GM23338 (cell line): ENCODE data around the gene RRBP1. TPM values are rescaled to one million over a fixed set of nuclear protein-coding genes. Genes with fewer than 3 reads are reported as not detected.
A peak's percentile ranks its signal among the peaks of the same experiment; 100 is the strongest.

Experiments used
- ATAC-seq: fragments of 200-7000 bp; cut with Tn5 transposase; 3 replicates; pipeline ENCODE4 v1.9.1; 2020
- DNase-seq: peaks from one replicate; pipeline ENCODE4 v3.0.0-alpha.2; 2015; ENCODE audit warnings: low spot score
- H2AFZ ChIP-seq: fragments of 200-600 bp; sonication (generic); 2 replicates; pipeline ENCODE4 v1.8.0; 2016; ENCODE audit warnings: antibody characterized with exemption, mild to moderate bottlenecking, moderate library complexity
- H3F3A ChIP-seq: fragments of 200-600 bp; sonication (generic); replicated peaks from 2 replicates; pipeline ENCODE4 v1.8.0; 2017; ENCODE audit warnings: antibody characterized with exemption, mixed run types, low read depth
- H3K27ac ChIP-seq: fragments of 200-600 bp; sonication (generic); 2 replicates; pipeline ENCODE4 v1.6.1; 2016; ENCODE audit warnings: low read depth
- H3K27me3 ChIP-seq: fragments of 200-600 bp; sonication (generic); 2 replicates; pipeline ENCODE4 v1.8.0; 2016; ENCODE audit warnings: mild to moderate bottlenecking, mixed run types, moderate library complexity; ENCODE audit not compliant: insufficient read depth
- H3K36me3 ChIP-seq: fragments of 200-600 bp; sonication (generic); 2 replicates; pipeline ENCODE4 v1.8.0; 2016; ENCODE audit warnings: mild to moderate bottlenecking; ENCODE audit not compliant: insufficient read depth
- H3K4me1 ChIP-seq: fragments of 200-600 bp; sonication (generic); 2 replicates; pipeline ENCODE4 v1.8.0; 2016; ENCODE audit warnings: mild to moderate bottlenecking, moderate library complexity; ENCODE audit not compliant: insufficient read depth
- H3K4me2 ChIP-seq: fragments of 200-600 bp; sonication (generic); 2 replicates; pipeline ENCODE4 v1.7.1; 2017; ENCODE audit warnings: mixed run types
- H3K4me3 ChIP-seq: fragments of 200-600 bp; sonication (generic); 2 replicates; pipeline ENCODE4 v1.6.1; 2016; ENCODE audit warnings: mixed run types
- H3K79me2 ChIP-seq: fragments of 200-600 bp; sonication (generic); replicated peaks from 2 replicates; pipeline ENCODE4 v1.8.0; 2017; ENCODE audit warnings: mild to moderate bottlenecking; ENCODE audit not compliant: insufficient read depth
- H3K9me2 ChIP-seq: fragments of 200-600 bp; sonication (generic); 2 replicates; pipeline ENCODE4 v1.8.0; 2017; ENCODE audit not compliant: insufficient read depth
- H4K20me1 ChIP-seq: fragments of 200-600 bp; sonication (generic); replicated peaks from 2 replicates; pipeline ENCODE4 v1.8.0; 2017; ENCODE audit warnings: mild to moderate bottlenecking; ENCODE audit not compliant: insufficient read depth
- H3K27ac Mint-ChIP-seq: 2 replicates; pipeline ENCODE4 v1.8.0; 2020; ENCODE audit warnings: inconsistent platforms, mild to moderate bottlenecking, moderate library complexity, mixed read lengths
- H3K27me3 Mint-ChIP-seq: 3 replicates; pipeline ENCODE4 v1.8.0; 2022; ENCODE audit warnings: low read depth, mild to moderate bottlenecking, moderate library complexity, mixed read lengths, inconsistent platforms; ENCODE audit not compliant: insufficient read depth, poor library complexity
- H3K36me3 Mint-ChIP-seq: 3 replicates; pipeline ENCODE4 v1.8.0; 2021; ENCODE audit warnings: low read depth, mild to moderate bottlenecking, inconsistent platforms, moderate library complexity, mixed read lengths
- H3K4me1 Mint-ChIP-seq: 3 replicates; pipeline ENCODE4 v1.8.0; 2020; ENCODE audit warnings: mild to moderate bottlenecking, inconsistent platforms, mixed read lengths
- H3K4me3 Mint-ChIP-seq: 3 replicates; pipeline ENCODE4 v1.8.0; 2021; ENCODE audit warnings: moderate library complexity, mild to moderate bottlenecking, inconsistent platforms, mixed read lengths
- H3K9me3 Mint-ChIP-seq: 3 replicates; pipeline ENCODE4 v1.8.0; 2020; ENCODE audit warnings: moderate library complexity, mild to moderate bottlenecking, inconsistent platforms, mixed read lengths
- CREB1 ChIP-seq: fragments of 250-450 bp; sonication (Bioruptor Pico); IDR thresholded peaks from 2 replicates; pipeline ENCODE4 v1.5.0; 2020; ENCODE audit warnings: low read depth, mild to moderate bottlenecking, moderate library complexity
- CTCF ChIP-seq, 2 experiments: fragments of 200-600 bp in 1 of 2; sonication (generic) in 1 of 2; conservative IDR thresholded peaks; 2 replicates each; pipeline versions ENCODE4 v1.5.1 to v1.6.1; 2016 to 2017; ENCODE audit warnings: antibody characterized with exemption in 2 of 2, low read depth in 2 of 2, mild to moderate bottlenecking in 2 of 2, moderate library complexity in 1 of 2
- ETS1 ChIP-seq: IDR thresholded peaks from 2 replicates; pipeline ENCODE4 v1.6.1; 2016; ENCODE audit warnings: antibody characterized with exemption
- EZH2 ChIP-seq: fragments of 200-600 bp; sonication (generic); IDR thresholded peaks from one replicate; pipeline ENCODE4 v1.8.0; 2017; ENCODE audit warnings: antibody characterized with exemption, mild to moderate bottlenecking, low read depth; ENCODE audit not compliant: unreplicated experiment
- EZH2phosphoT487 ChIP-seq: fragments of 200-600 bp; sonication (generic); IDR thresholded peaks from one replicate; pipeline ENCODE4 v1.8.1; 2018; ENCODE audit warnings: antibody characterized with exemption; ENCODE audit not compliant: unreplicated experiment
- JUNB ChIP-seq: IDR thresholded peaks from one replicate; pipeline ENCODE4 v1.6.1; 2016; ENCODE audit warnings: antibody characterized with exemption; ENCODE audit not compliant: unreplicated experiment
- NANOG ChIP-seq: IDR thresholded peaks from 2 replicates; pipeline ENCODE4 v1.6.1; 2016; ENCODE audit warnings: antibody characterized with exemption, borderline replicate concordance
- POLR2AphosphoS5 ChIP-seq: IDR thresholded peaks from 2 replicates; pipeline ENCODE4 v1.6.1; 2016; ENCODE audit warnings: antibody characterized with exemption, low read depth
- REST ChIP-seq: IDR thresholded peaks from one replicate; pipeline ENCODE4 v1.6.1; 2018; ENCODE audit warnings: antibody characterized with exemption; ENCODE audit not compliant: unreplicated experiment
- STAT1 ChIP-seq: IDR thresholded peaks from one replicate; pipeline ENCODE4 v1.6.1; 2016; ENCODE audit warnings: antibody characterized with exemption; ENCODE audit not compliant: unreplicated experiment
- ZNF114 ChIP-seq: fragments of 250-450 bp; sonication (Bioruptor Pico); IDR thresholded peaks from 2 replicates; pipeline ENCODE4 v1.5.0; 2020; ENCODE audit warnings: mild to moderate bottlenecking, moderate library complexity
- ZNF331 ChIP-seq: fragments of 250-450 bp; sonication (Bioruptor Pico); IDR thresholded peaks from 2 replicates; pipeline ENCODE4 v1.5.0; 2020; ENCODE audit warnings: low read depth, mild to moderate bottlenecking, moderate library complexity
- ZNF462 ChIP-seq: fragments of 250-450 bp; sonication (Bioruptor Pico); IDR thresholded peaks from 2 replicates; pipeline ENCODE4 v1.5.0; 2020; ENCODE audit warnings: mild to moderate bottlenecking, moderate library complexity
- polyA plus RNA-seq: library from polyadenylated mRNA; unstranded; fragments of >200 nt; fragmentation: Nextera tagmentation; extraction: Ambion mirVana; gene quantifications from 2 replicates; pipeline ENCODE4 v1.2.1, GENCODE V29; 2016
- total RNA-seq: library from RNA; depleted of rRNA; stranded (reverse); fragments of >200 nt; shearing (Covaris generic); gene quantifications from 2 replicates; pipeline ENCODE4 v1.2.3, GENCODE V29; 2014

RRBP1 gene
- total and polyA plus RNA-seq, 2 experiments from 2014 or later, result 105 to 113 TPM

- H3K36me3 ChIP-seq, result no peaks in the 10 kb centered on the region
- peaks cover 31% of the 10 kb centered on the region for H3K79me2 ChIP-seq
- H3K4me1 Mint-ChIP-seq, result peaks cover 32% of the 10 kb centered on the region
- H3K27ac ChIP-seq, result peak overlapping the region; percentile 61
- peak overlapping the region; percentile 57; the same call in 1 of the 2 replicates for H2AFZ ChIP-seq
- peak overlapping the region; percentile 76 for H3K4me2 ChIP-seq
- DNase-seq (no peak), ATAC-seq (no peak)
- peak overlapping the region; percentile 55 for H3K4me3 ChIP-seq
- H3K27me3 Mint-ChIP-seq, result peaks cover 12% of the 10 kb centered on the region
- TF ChIP-seq REST, result no peak
- TF ChIP-seq CREB1, result no peak
- no peak for TF ChIP-seq EZH2
- TF ChIP-seq ZNF114 (CRISPR knock-in tag), result no peak
- no peak for TF ChIP-seq ZNF462
- no peak for TF ChIP-seq ETS1
- TF ChIP-seq NANOG, result no peak
- TF ChIP-seq JUNB, result no peak
- no peak for TF ChIP-seq CTCF (conservative IDR thresholded peaks at IDR 0.05; ENCODE audit: low read depth in 2 of 2)
- TF ChIP-seq EZH2phosphoT487, result no peak
- TF ChIP-seq STAT1, result no peak
- no peak for TF ChIP-seq POLR2AphosphoS5
- TF ChIP-seq ZNF331, result no peak
- H3K27ac Mint-ChIP-seq, result peak overlapping the region; percentile 78
- H3F3A ChIP-seq, result 0 out of 2 replicates have a peak, but pooled peaks cover 4% of the 10 kb centered on the region
- peaks cover 19% of the 10 kb centered on the region for H3K36me3 Mint-ChIP-seq
- H3K9me3 Mint-ChIP-seq, result peaks cover 12% of the 10 kb centered on the region; the same call in 1 of the 3 replicates
- H4K20me1 ChIP-seq, result peaks cover 24% of the 10 kb centered on the region
- peak overlapping the region; percentile 82 for H3K4me3 Mint-ChIP-seq
- H3K27me3 ChIP-seq, result no peaks in the 10 kb centered on the region
- no peaks in the 10 kb centered on the region for H3K9me2 ChIP-seq
- H3K4me1 ChIP-seq, result peaks cover 24% of the 10 kb centered on the region
Measured at GRCh38 chr20:17682889-17683198, 802 bp upstream of the RRBP1 start.
